GM19193 (cell line): ENCODE data around the gene CC2D1A.
A peak's percentile ranks its signal among the peaks of the same experiment; 100 is the strongest.

Source experiments
- POLR2A ChIP-seq: IDR thresholded peaks from 4 replicates; pipeline ENCODE4 v1.6.1; 2011; ENCODE audit not compliant: insufficient read depth, insufficient read length; ENCODE audit errors: extremely low read depth

Gene CC2D1A

GRCh38 chr19:13905634-13906520, at the start of gene CC2D1A, which contains the start of gene BRME1:
Gene CC2D1A (plus strand): TSS chr19:13906201. CDS start chr19:13906442, 241 bp downstream.
Gene BRME1 (minus strand): TSS chr19:13906117. CDS start chr19:13904892, 1,225 bp downstream.
- TF ChIP-seq POLR2A, result peak; percentile 63

- TF ChIP-seq POLR2A, result no peak
Observed at GRCh38 chr19:13856497-13856896, 49.5 kb upstream of the CC2D1A start.

GRCh38 chr19:13859361-13859880, 46.6 kb upstream of the CC2D1A start:
- TF ChIP-seq POLR2A, result no peak

- no peak for TF ChIP-seq POLR2A
Observed at GRCh38 chr19:13860679-13861391, 45.2 kb upstream of the CC2D1A start.

- TF ChIP-seq POLR2A, result no peak
Observed at GRCh38 chr19:13861392-13861713, 44.6 kb upstream of the CC2D1A start.

GRCh38 chr19:13861714-13862531, 44.1 kb upstream of the CC2D1A start:
- peak; percentile 84 for TF ChIP-seq POLR2A

GRCh38 chr19:13864046-13864666, 41.8 kb upstream of the CC2D1A start:
- TF ChIP-seq POLR2A, result no peak

- no peak for TF ChIP-seq POLR2A
Observed at GRCh38 chr19:13864667-13865570, 41.1 kb upstream of the CC2D1A start.

GRCh38 chr19:13865571-13866462, 40.2 kb upstream of the CC2D1A start:
- no peak for TF ChIP-seq POLR2A

GRCh38 chr19:13866463-13867046, 39.4 kb upstream of the CC2D1A start:
- no peak for TF ChIP-seq POLR2A

- no peak for TF ChIP-seq POLR2A
Observed at GRCh38 chr19:13868663-13869062, 37.3 kb upstream of the CC2D1A start.

GRCh38 chr19:13869281-13869680, 36.7 kb upstream of the CC2D1A start:
- no peak for TF ChIP-seq POLR2A

GRCh38 chr19:13870873-13871272, 35.1 kb upstream of the CC2D1A start:
- no peak for TF ChIP-seq POLR2A

- TF ChIP-seq POLR2A, result no peak
Observed at GRCh38 chr19:13872339-13872694, 33.7 kb upstream of the CC2D1A start.
